ENCODE measurements around the gene VMP1. TPM values are rescaled to one million over a fixed set of nuclear protein-coding genes. Genes with fewer than 3 reads are reported as not detected.
"Not testable (repeated sequence)": the region's sequence is repeated elsewhere in the genome, so short reads cannot be mapped to it uniquely, and the experiment has no call there.

The VMP1 gene
- polyA plus RNA-seq, 2 of the 4 experiments (the other 2 are of a cell fraction), result 395 to 726 TPM

- TF ChIP-seq CBX8 (IDR thresholded peaks at IDR 0.05), result no peak
- TF ChIP-seq, protein P1, sequence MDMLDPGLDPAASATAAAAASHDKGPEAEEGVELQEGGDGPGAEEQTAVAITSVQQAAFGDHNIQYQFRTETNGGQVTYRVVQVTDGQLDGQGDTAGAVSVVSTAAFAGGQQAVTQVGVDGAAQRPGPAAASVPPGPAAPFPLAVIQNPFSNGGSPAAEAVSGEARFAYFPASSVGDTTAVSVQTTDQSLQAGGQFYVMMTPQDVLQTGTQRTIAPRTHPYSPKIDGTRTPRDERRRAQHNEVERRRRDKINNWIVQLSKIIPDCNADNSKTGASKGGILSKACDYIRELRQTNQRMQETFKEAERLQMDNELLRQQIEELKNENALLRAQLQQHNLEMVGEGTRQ (IDR thresholded peaks at IDR 0.05), result no peak
- TF ChIP-seq MAZ (IDR thresholded peaks at IDR 0.05; ENCODE audit: borderline replicate concordance, low read depth, low read length), result no peak
- no peak for TF ChIP-seq ATOH8 (CRISPR knock-in tag; IDR thresholded peaks at IDR 0.05; ENCODE audit: low read depth)
- no peak for TF ChIP-seq RCOR1 (IDR thresholded peaks at IDR 0.05; ENCODE audit: low read depth, low read length)
Measured at GRCh38 chr17:59779521-59779920, 72.1 kb downstream of the VMP1 start (continued).

- DNase-seq (ENCODE audit: low read depth in 1 of 2, low spot score in 1 of 2); H3K4me3 ChIP-seq; CTCF ChIA-PET; POLR2A ChIA-PET; ATAC-seq; H3K4me2 ChIP-seq; FAIRE-seq: not testable (repeated sequence)
- H3K27ac ChIP-seq, result peak overlapping the region; percentile 88 to 98
- H3K4me1 ChIP-seq, result peaks cover 63% of the 10 kb centered on the region
- 95% methylated on average over 6 of the region's 6 CpGs for WGBS (ENCODE audit: missing lambda C conversion rate)
- peaks cover 12% of the 10 kb centered on the region for H3K9me3 ChIP-seq
Measured at GRCh38 chr17:59780548-59780947, 73.1 kb downstream of the VMP1 start.

GRCh38 chr17:59783221-59784047, 76.0 kb downstream of the VMP1 start:
- peak overlapping the region; percentile 63 for H3K4me2 ChIP-seq
- peaks cover 89% of the 10 kb centered on the region for H3K4me1 ChIP-seq
- CTCF ChIA-PET, result interaction anchor here (0.6 to 2.7 kb wide), 13 partner anchors 12 to 85 kb away, joined by 3 to 18 read pairs (median 4); no protein-coding TSS in a partner anchor
- DNase-seq (ENCODE audit: low read depth in 1 of 2, low spot score in 1 of 2) (peak; percentile 58 to 90), ATAC-seq (peak; percentile 53 to 75), FAIRE-seq (peak; percentile 98)
- peak overlapping the region; percentile 93 to 98 for H3K27ac ChIP-seq
- no peaks in the 10 kb centered on the region for H3K9me3 ChIP-seq
- H3K4me3 ChIP-seq, result no peak overlapping the region
- 1% methylated on average over 5 of the region's 5 CpGs for WGBS (ENCODE audit: missing lambda C conversion rate)
- POLR2A ChIA-PET, result interaction anchor here (0.5 to 8.3 kb wide), 10 partner anchors 21 to 181 kb away, joined by 3 to 610 read pairs (median 4); partner anchors contain the start of gene RNFT1
- TF ChIP-seq MYC (IDR thresholded peaks at IDR 0.05; ENCODE audit: borderline replicate concordance, low read length) (no peak), RAD21 (conservative IDR thresholded peaks at IDR 0.05 in 1 of 2, IDR thresholded peaks at IDR 0.05 in 1 of 2) (no peak; a peak in 2 of 5 replicates), CBX8 (IDR thresholded peaks at IDR 0.05) (no peak), KDM5A (IDR thresholded peaks at IDR 0.05) (no peak), HOXA7 (CRISPR knock-in tag; IDR thresholded peaks at IDR 0.05) (peak; percentile 86; the same call in 1 of the 2 replicates), ATOH8 (CRISPR knock-in tag; IDR thresholded peaks at IDR 0.05; ENCODE audit: low read depth) (no peak), POLR2AphosphoS2 (conservative IDR thresholded peaks at IDR 0.05; ENCODE audit: low read length) (no peak), TP53 (CRISPR knock-in tag; IDR thresholded peaks at IDR 0.05) (no peak), PHF8 (IDR thresholded peaks at IDR 0.05; ENCODE audit: borderline replicate concordance, low read depth) (no peak), ZFP36 (IDR thresholded peaks at IDR 0.05; ENCODE audit: borderline replicate concordance, partially characterized antibody) (no peak), ZSCAN20 (CRISPR knock-in tag; IDR thresholded peaks at IDR 0.05) (peak; percentile 73), ZNF302 (CRISPR knock-in tag; IDR thresholded peaks at IDR 0.05) (peak; percentile 71; the same call in 1 of the 2 replicates), NFE2L2 (conservative IDR thresholded peaks at IDR 0.05; ENCODE audit: low read length) (no peak), HOXB5 (CRISPR knock-in tag; IDR thresholded peaks at IDR 0.05) (peak; percentile 42; the same call in 1 of the 2 replicates), JUN (IDR thresholded peaks at IDR 0.05) (peak; percentile 75 to 88), GATA3 (IDR thresholded peaks at IDR 0.05; ENCODE audit: borderline replicate concordance) (peak; percentile 23; the same call in 1 of the 2 replicates), HEYL (CRISPR knock-in tag; IDR thresholded peaks at IDR 0.05) (peak; percentile 66; the same call in 1 of the 2 replicates), NPAS2 (CRISPR knock-in tag; IDR thresholded peaks at IDR 0.05; ENCODE audit: borderline replicate concordance) (no peak), RARB (CRISPR knock-in tag; IDR thresholded peaks at IDR 0.05) (peak; percentile 86; the same call in 1 of the 2 replicates)
- TF ChIP-seq, protein P2, sequence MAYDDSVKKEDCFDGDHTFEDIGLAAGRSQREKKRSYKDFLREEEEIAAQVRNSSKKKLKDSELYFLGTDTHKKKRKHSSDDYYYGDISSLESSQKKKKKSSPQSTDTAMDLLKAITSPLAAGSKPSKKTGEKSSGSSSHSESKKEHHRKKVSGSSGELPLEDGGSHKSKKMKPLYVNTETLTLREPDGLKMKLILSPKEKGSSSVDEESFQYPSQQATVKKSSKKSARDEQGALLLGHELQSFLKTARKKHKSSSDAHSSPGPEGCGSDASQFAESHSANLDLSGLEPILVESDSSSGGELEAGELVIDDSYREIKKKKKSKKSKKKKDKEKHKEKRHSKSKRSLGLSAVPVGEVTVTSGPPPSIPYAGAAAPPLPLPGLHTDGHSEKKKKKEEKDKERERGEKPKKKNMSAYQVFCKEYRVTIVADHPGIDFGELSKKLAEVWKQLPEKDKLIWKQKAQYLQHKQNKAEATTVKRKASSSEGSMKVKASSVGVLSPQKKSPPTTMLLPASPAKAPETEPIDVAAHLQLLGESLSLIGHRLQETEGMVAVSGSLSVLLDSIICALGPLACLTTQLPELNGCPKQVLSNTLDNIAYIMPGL (CRISPR knock-in tag; IDR thresholded peaks at IDR 0.05; ENCODE audit: borderline replicate concordance), result 0 out of 2 replicates have a peak, but pooled peaks have one; percentile 3
- TF ChIP-seq, protein P3, sequence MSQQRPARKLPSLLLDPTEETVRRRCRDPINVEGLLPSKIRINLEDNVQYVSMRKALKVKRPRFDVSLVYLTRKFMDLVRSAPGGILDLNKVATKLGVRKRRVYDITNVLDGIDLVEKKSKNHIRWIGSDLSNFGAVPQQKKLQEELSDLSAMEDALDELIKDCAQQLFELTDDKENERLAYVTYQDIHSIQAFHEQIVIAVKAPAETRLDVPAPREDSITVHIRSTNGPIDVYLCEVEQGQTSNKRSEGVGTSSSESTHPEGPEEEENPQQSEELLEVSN (IDR thresholded peaks at IDR 0.05; ENCODE audit: borderline replicate concordance, low read depth), result no peak
- TF ChIP-seq, protein P4, sequence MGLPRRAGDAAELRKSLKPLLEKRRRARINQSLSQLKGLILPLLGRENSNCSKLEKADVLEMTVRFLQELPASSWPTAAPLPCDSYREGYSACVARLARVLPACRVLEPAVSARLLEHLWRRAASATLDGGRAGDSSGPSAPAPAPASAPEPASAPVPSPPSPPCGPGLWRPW (IDR thresholded peaks at IDR 0.05), result no peak
- TF ChIP-seq, protein P5, sequence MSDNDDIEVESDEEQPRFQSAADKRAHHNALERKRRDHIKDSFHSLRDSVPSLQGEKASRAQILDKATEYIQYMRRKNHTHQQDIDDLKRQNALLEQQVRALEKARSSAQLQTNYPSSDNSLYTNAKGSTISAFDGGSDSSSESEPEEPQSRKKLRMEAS (IDR thresholded peaks at IDR 0.05), result no peak
